Smooth muscle cell (in vitro differentiated cells): ENCODE results near the gene CCDC40. TPM values are rescaled to one million over a fixed set of nuclear protein-coding genes. Genes with fewer than 3 reads are reported as not detected.
"Not testable (repeated sequence)": the region's sequence is repeated elsewhere in the genome, so short reads cannot be mapped to it uniquely, and the experiment has no call there.

ENCODE experiments used
- DNase-seq: peaks from one replicate; lab custom pipeline; 2025; ENCODE audit not compliant: unreplicated experiment; lab: John Stamatoyannopoulos, UW
- H2AFZ ChIP-seq: fragments of 200-600 bp; sonication (generic); 2 replicates; pipeline ENCODE4 v1.6.0; 2016; ENCODE audit warnings: antibody characterized with exemption, low read depth, mild to moderate bottlenecking
- H3F3A ChIP-seq: fragments of 200-600 bp; sonication (generic); 2 replicates; pipeline ENCODE4 v1.6.0; 2017; ENCODE audit warnings: antibody characterized with exemption, low read depth
- H3K27ac ChIP-seq: fragments of 200-600 bp; sonication (generic); 2 replicates; pipeline ENCODE4 v1.5.1; 2016; ENCODE audit warnings: low read depth, mild to moderate bottlenecking
- H3K27me3 ChIP-seq: fragments of 200-600 bp; sonication (generic); 2 replicates; pipeline ENCODE4 v1.6.1; 2016; ENCODE audit warnings: low read depth, mild to moderate bottlenecking
- H3K36me3 ChIP-seq: fragments of 200-600 bp; sonication (generic); 2 replicates; pipeline ENCODE4 v1.5.1; 2016; ENCODE audit warnings: low read depth
- H3K4me1 ChIP-seq: fragments of 200-600 bp; sonication (generic); 2 replicates; pipeline ENCODE4 v1.5.1; 2016; ENCODE audit warnings: low read depth
- H3K4me2 ChIP-seq: fragments of 200-600 bp; sonication (generic); 2 replicates; pipeline ENCODE4 v1.6.0; 2016; ENCODE audit warnings: mild to moderate bottlenecking
- H3K4me3 ChIP-seq: fragments of 200-600 bp; sonication (generic); 2 replicates; pipeline ENCODE4 v1.5.1; 2016; ENCODE audit warnings: mild to moderate bottlenecking
- H3K79me2 ChIP-seq: fragments of 200-600 bp; sonication (generic); 2 replicates; pipeline ENCODE4 v1.6.0; 2016; ENCODE audit warnings: low read depth, mild to moderate bottlenecking
- H3K9ac ChIP-seq: fragments of 200-600 bp; sonication (generic); 2 replicates; pipeline ENCODE4 v1.6.0; 2016; ENCODE audit warnings: low read depth
- H3K9me3 ChIP-seq: fragments of 200-600 bp; sonication (generic); replicated peaks from 2 replicates; pipeline ENCODE4 v1.5.1; 2016; ENCODE audit warnings: low read depth
- H4K20me1 ChIP-seq: fragments of 200-600 bp; sonication (generic); 2 replicates; pipeline ENCODE4 v1.6.0; 2016; ENCODE audit warnings: low read depth
- CTCF ChIP-seq: fragments of 200-600 bp; sonication (generic); IDR thresholded peaks from 2 replicates; pipeline ENCODE4 v1.5.1; 2017; ENCODE audit warnings: borderline replicate concordance, mild to moderate bottlenecking, antibody characterized with exemption; ENCODE audit not compliant: insufficient read depth, poor library complexity, severe bottlenecking
- WGBS: methylation state at CpG from one replicate; pipeline ENCODE4 v1.1.7; 2016; ENCODE audit warnings: low lambda C conversion rate; 5-methylcytosine and 5-hydroxymethylcytosine counted together
- polyA plus RNA-seq: library from polyadenylated mRNA; unstranded; fragments of >200 nt; fragmentation: Nextera tagmentation; extraction: Ambion mirVana; gene quantifications from 2 replicates; pipeline ENCODE4 v1.2.1, GENCODE V29; 2016
- total RNA-seq: library from RNA; depleted of rRNA; stranded (reverse); fragments of >200 nt; gene quantifications from 2 replicates; pipeline ENCODE4 v1.2.3, GENCODE V29; 2014

Gene CCDC40
- total and polyA plus RNA-seq, 2 experiments from 2014 or later, result 0.81 to 5.9 TPM

DNA sequence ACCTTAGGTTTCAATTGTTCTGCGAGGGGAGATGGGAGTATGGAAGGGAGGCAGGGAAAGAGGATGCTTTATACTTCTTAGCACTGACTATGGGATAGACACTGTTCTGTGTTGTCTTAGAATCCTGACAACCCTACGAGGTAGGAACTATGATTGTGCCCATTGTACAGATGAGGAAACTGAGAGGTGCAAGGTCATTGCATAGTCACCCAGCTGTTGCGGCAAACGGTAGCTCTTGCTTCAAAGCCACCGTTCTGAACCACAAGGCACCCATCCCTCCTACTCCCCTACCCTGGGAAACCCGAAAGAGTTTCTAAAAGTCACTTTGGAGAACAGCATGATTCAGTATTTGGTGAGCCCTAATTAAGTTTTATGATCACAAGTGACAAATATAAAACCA, 7.5 kb downstream of the CCDC40 start:
- H3F3A ChIP-seq, result no peaks in the 10 kb centered on the region
- no peak for DNase-seq
- H3K9ac ChIP-seq, result no peak overlapping the region
- H3K9me3 ChIP-seq, result no peaks in the 10 kb centered on the region
- H3K79me2 ChIP-seq, result no peaks in the 10 kb centered on the region
- no peak for TF ChIP-seq CTCF
- no peak overlapping the region for H3K27ac ChIP-seq
- H4K20me1 ChIP-seq, result no peaks in the 10 kb centered on the region
- H3K4me1 ChIP-seq, result no peaks in the 10 kb centered on the region
- H2AFZ ChIP-seq, result no peak overlapping the region
- no peaks in the 10 kb centered on the region for H3K27me3 ChIP-seq
- H3K4me3 ChIP-seq, result no peak overlapping the region
- no peak overlapping the region for H3K4me2 ChIP-seq
- 99% methylated on average over 6 of the region's 6 CpGs for WGBS
- H3K36me3 ChIP-seq, result peaks cover 3% of the 10 kb centered on the region

DNA sequence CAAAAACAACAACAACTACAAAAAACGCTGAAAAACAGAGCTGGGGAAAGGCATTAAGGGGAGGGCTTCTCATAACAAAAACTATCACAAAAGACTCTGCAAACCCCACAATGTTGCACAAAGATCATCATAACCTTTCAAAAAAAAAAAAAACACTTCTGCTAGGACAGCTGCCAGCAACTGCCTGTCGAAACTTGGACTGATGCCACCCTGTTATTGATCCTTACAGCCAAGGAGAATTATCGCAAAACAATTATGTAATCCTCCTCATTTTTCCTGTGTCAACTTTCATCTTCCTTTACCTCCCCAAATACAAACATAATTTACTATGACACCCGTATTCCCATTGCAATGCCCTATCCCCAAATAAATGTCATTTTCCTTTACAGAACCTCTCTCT, 9.3 kb downstream of the CCDC40 start:
- Histone ChIP-seq H3K36me3 (peaks cover 3% of the 10 kb centered on the region), H3K27me3 (no peaks in the 10 kb centered on the region), H3K27ac (no peak overlapping the region), H3K9ac (no peak overlapping the region), H3F3A (no peaks in the 10 kb centered on the region), H3K4me1 (no peaks in the 10 kb centered on the region), H4K20me1 (no peaks in the 10 kb centered on the region), H3K4me2 (no peak overlapping the region), H3K4me3 (no peak overlapping the region), H2AFZ (no peak overlapping the region), H3K9me3 (no peaks in the 10 kb centered on the region), H3K79me2 (no peaks in the 10 kb centered on the region)
- DNase-seq, result no peak
- no peak for TF ChIP-seq CTCF
- WGBS, result 69% methylated on average over 4 of the region's 4 CpGs

DNA sequence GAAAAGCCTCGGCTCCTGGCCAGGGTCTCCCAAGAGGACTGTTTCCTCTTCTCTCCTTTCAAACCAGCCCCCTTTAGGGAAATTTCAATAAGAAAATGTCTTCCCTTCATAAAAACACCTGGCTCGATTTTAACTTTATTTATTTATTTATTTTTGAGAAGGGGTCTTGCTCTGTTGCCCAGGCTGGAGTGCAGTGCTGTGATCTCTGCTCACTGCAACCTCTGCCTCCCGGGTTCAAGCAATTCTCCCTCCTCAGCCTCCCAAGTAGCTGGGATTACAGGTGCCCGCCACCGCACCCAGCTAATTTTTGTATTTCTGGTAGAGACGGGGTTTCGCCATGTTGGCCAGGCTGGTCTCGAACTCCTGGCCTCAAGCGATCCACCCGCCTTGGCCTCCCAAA, 10.3 kb downstream of the CCDC40 start:
- not testable (repeated sequence) for H3F3A ChIP-seq, H3K36me3 ChIP-seq, H4K20me1 ChIP-seq, H3K9me3 ChIP-seq, H3K79me2 ChIP-seq, DNase-seq, H3K4me2 ChIP-seq, H3K4me1 ChIP-seq, H3K27ac ChIP-seq, H2AFZ ChIP-seq, H3K4me3 ChIP-seq, H3K9ac ChIP-seq, H3K27me3 ChIP-seq
- WGBS, result 97% methylated on average over 10 of the region's 10 CpGs

- no peak for TF ChIP-seq CTCF
- Histone ChIP-seq H3K27ac (no peak overlapping the region), H2AFZ (no peak overlapping the region), H3K4me2 (no peak overlapping the region), H3K79me2 (no peaks in the 10 kb centered on the region), H3K9ac (no peak overlapping the region), H4K20me1 (no peaks in the 10 kb centered on the region), H3K27me3 (no peaks in the 10 kb centered on the region), H3K9me3 (no peaks in the 10 kb centered on the region), H3K4me3 (no peak overlapping the region), H3F3A (peaks cover 2% of the 10 kb centered on the region), H3K4me1 (no peaks in the 10 kb centered on the region), H3K36me3 (peaks cover 3% of the 10 kb centered on the region)
- WGBS, result 99% methylated on average over 11 of the region's 11 CpGs
- DNase-seq, result no peak
Observed at GRCh38 chr17:80047176-80047575, 10.7 kb downstream of the CCDC40 start.
